Esophagus squamous epithelium (tissue), 5 donors: ENCODE data around the gene PCARE. TPM values are rescaled to one million over a fixed set of nuclear protein-coding genes. Genes with fewer than 3 reads are reported as not detected.

Experiments used
- DNase-seq: peaks from one replicate; lab custom pipeline; 2025; lab: John Stamatoyannopoulos, UW
- H3K27ac ChIP-seq, 4 donors: fragments of 200-600 bp; sonication (generic); one replicate each; pipeline ENCODE4 v1.5.1; 2016 to 2019; ENCODE audit warnings: mild to moderate bottlenecking in 1 of 4
- H3K27me3 ChIP-seq, 4 donors: fragments of 200-600 bp; sonication (generic); 1 replicate in 3 of 4; 2 replicates in 1 of 4; pipeline versions ENCODE4 v1.5.1 to v1.6.0; 2017 to 2021; ENCODE audit warnings: antibody characterized with exemption in 1 of 4
- H3K36me3 ChIP-seq, 3 donors: fragments of 200-600 bp; sonication (generic); one replicate each; pipeline ENCODE4 v1.5.1; 2016 to 2019
- H3K4me1 ChIP-seq, 3 donors: fragments of 200-600 bp; sonication (generic); one replicate each; pipeline ENCODE4 v1.5.1; 2017 to 2019
- H3K4me3 ChIP-seq, 4 donors: fragments of 200-600 bp; sonication (generic); 1 replicate in 3 of 4; 2 replicates in 1 of 4; pipeline ENCODE4 v1.5.1; 2016 to 2019; ENCODE audit warnings: mild to moderate bottlenecking in 2 of 4, moderate library complexity in 1 of 4
- H3K9me3 ChIP-seq, 3 donors: fragments of 200-600 bp; sonication (generic); one replicate each; pipeline ENCODE4 v1.5.1; 2016 to 2019
- POLR2A ChIP-seq, 4 donors: fragments of 450-650 bp; IDR thresholded peaks; one replicate each; pipeline ENCODE4 v1.6.1; 2017; ENCODE audit warnings: antibody characterized with exemption in 4 of 4, mild to moderate bottlenecking in 4 of 4, moderate library complexity in 3 of 4
- WGBS, 2 donors: methylation state at CpG; one replicate each; pipeline ENCODE4 v1.1.5; 2018; 5-methylcytosine and 5-hydroxymethylcytosine counted together
- intact Hi-C: fragments of 100-400 bp; cut with DNase I; formaldehyde crosslinking; loops from one replicate; pipeline ENCODE4 v1.15.0; 2022
- total RNA-seq, 4 donors: library from RNA; depleted of rRNA; stranded (reverse); fragments of >200 nt; gene quantifications; one replicate each; pipeline ENCODE4 v1.1.0, GENCODE V29; 2016
- TF ChIP-seq, protein P1 (sequence below), 6 experiments: fragments of 450-650 bp in 4 of 6; fragments of 200-600 bp in 2 of 6; sonication (generic) in 2 of 6; IDR thresholded peaks; one replicate each; pipeline ENCODE4 v1.5.1; 2016 to 2019; ENCODE audit warnings: antibody characterized with exemption in 6 of 6, mild to moderate bottlenecking in 4 of 6, moderate library complexity in 4 of 6
- donor health status: DM: yes; HTN: yes; CAD: no.

Gene PCARE
- total RNA-seq, 4 donors from 2014 or later, result 0.04 TPM; not detected in 3

DNA sequence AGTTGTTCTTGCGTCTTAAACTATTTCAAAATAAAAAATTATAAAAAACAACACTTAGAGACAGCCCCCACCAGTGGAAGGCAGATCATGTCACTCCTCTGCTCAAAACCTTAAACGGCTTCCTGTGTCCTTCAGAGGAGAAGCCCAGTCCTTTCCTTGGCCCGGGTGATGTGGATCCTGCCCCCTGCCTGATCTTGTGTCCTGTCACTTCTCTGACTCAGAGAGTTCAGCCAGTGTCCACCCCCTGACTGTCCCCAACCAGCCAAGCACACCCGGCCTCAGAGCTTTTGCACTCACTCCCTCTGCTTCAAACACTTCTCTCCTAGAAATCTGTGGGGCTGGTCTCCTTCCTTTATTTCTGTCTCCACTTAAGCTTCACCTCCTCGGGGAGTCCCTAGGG is 57.8 kb downstream of the PCARE start:
- WGBS, 2 donors, result 58 to 62% methylated on average over 5 of the region's 5 CpGs

DNA sequence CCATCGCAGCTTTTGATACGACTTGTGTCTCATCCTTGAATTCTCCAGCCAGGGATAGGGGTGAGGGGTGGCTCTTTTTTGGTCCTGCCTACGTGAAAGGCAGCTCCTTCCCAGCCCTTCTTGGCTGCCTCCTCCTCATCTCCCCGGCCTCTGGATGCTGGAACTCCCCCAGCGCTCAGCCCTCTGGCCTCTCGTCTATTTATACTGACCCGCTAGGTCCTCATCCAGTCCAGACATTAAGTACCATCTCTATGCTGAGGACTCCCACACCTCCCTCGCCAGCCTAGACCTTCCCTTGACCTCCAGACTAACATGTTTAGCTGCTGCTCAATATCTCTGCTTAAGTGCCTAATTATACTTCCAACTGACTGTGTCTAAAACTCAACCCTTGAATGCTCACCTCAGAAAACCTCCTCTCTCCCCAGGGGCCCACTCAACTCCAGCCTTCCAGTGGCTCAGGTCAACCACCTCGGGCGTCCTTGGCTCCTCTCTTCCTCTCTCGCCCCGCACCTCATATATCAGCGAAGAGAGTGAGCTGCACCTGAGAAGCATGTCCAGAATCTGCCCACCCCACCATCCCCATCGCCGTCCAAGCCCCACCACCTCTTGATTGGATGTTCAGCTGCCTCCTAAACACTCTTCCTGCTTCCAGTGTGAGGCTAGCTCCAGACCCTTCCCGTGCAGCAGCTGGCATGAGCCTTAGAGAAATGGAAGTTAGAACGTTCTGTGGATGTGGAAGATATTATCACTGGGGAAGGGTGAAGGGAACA is 58.4 kb downstream of the PCARE start:
- Histone ChIP-seq H3K4me1 (peaks cover 0 to 58% (median 20%) of the 10 kb centered on the region in 3 donors), H3K27me3 (no peaks in the 10 kb centered on the region), H3K9me3 (no peaks in the 10 kb centered on the region), H3K27ac (peak overlapping the region; percentile 18 to 79 (median 42)), H3K4me3 (no peak overlapping the region), H3K36me3 (no peaks in the 10 kb centered on the region)
- intact Hi-C loops, result no loop called here
- WGBS, 2 donors, result 75 to 78% methylated on average over 17 of the region's 17 CpGs
- TF ChIP-seq, protein P1, sequence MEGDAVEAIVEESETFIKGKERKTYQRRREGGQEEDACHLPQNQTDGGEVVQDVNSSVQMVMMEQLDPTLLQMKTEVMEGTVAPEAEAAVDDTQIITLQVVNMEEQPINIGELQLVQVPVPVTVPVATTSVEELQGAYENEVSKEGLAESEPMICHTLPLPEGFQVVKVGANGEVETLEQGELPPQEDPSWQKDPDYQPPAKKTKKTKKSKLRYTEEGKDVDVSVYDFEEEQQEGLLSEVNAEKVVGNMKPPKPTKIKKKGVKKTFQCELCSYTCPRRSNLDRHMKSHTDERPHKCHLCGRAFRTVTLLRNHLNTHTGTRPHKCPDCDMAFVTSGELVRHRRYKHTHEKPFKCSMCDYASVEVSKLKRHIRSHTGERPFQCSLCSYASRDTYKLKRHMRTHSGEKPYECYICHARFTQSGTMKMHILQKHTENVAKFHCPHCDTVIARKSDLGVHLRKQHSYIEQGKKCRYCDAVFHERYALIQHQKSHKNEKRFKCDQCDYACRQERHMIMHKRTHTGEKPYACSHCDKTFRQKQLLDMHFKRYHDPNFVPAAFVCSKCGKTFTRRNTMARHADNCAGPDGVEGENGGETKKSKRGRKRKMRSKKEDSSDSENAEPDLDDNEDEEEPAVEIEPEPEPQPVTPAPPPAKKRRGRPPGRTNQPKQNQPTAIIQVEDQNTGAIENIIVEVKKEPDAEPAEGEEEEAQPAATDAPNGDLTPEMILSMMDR (IDR thresholded peaks at IDR 0.05), result no peak
- no peak for TF ChIP-seq POLR2A (IDR thresholded peaks at IDR 0.05)
- no peak for DNase-seq

More for the DNA sequence above, 57.8 kb downstream of the PCARE start:
- peaks cover 0 to 52% (median 15%) of the 10 kb centered on the region in 3 donors for H3K4me1 ChIP-seq
- H3K4me3 ChIP-seq, result no peak overlapping the region
- DNase-seq, result no peak
- H3K27ac ChIP-seq, result peak overlapping the region in 2 of 4 donors; percentile 25 to 59
- H3K27me3 ChIP-seq, result no peaks in the 10 kb centered on the region
- no peak for TF ChIP-seq POLR2A (IDR thresholded peaks at IDR 0.05)
- TF ChIP-seq, protein P1 (IDR thresholded peaks at IDR 0.05), result no peak
- intact Hi-C loops, result no loop called here
- H3K9me3 ChIP-seq, result no peaks in the 10 kb centered on the region
- H3K36me3 ChIP-seq, result no peaks in the 10 kb centered on the region

DNA sequence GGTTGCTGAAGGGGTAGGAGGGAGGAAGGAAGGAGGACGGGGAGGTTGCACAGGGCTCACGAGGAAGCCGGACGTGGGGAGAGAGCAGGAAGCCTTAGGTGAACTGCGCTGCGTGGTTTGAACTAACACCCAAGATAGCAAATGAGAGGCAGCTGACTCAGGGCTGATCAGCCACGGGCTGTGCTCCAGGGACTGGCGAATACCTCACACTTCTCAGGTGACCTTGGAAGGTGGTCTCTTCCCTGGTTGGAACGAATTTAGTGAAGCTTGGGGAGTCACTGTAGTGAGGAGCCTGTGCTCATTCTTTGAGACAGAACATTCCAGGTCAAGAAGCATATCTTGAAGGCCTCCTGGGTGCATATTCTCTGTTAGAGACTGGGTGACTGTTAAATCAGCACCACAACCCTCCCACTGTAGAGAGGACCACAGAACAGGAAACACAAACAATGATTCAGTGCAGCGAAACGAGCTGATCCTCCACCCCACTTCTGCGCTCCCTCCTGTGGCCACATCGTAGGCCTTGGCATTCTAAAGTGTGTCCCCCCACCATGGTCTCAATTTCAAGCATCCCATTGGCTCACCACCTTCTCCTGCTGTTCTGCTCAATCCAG is 59.4 kb downstream of the PCARE start:
- Histone ChIP-seq H3K27ac (peak overlapping the region; percentile 18 to 79 (median 42)), H3K36me3 (no peaks in the 10 kb centered on the region), H3K9me3 (no peaks in the 10 kb centered on the region), H3K4me1 (peaks cover 0 to 66% (median 24%) of the 10 kb centered on the region in 3 donors), H3K27me3 (no peaks in the 10 kb centered on the region), H3K4me3 (peak overlapping the region in 1 of 4 donors; percentile 15)
- WGBS, 2 donors, result 53 to 69% methylated on average over 13 of the region's 13 CpGs
- intact Hi-C loops, result no loop called here
- no peak for DNase-seq
- TF ChIP-seq POLR2A (IDR thresholded peaks at IDR 0.05), result no peak
- TF ChIP-seq, protein P1 (IDR thresholded peaks at IDR 0.05), result peak in 1 of 6 experiments; percentile 7

DNA sequence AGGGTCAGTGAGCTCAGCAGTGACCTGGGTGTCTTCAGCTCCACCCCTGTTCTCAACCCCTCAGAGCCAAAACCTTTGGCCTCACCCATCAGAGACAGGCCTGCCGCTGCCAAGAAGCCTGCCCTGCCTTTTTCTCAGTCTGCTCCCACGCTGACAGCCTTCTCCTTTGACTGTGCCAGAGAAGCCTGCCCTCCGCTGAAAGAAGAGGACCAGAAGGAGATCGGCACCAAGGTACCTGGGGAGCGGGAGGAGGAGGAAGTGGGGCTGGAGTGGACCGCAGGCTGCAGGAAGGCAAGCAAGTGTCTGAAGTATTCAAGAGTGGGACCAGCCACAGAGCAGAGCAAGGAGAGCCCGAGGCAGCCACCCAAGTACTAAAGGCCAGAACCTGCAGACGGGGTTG is 60.0 kb downstream of the PCARE start:
- H3K4me3 ChIP-seq, result peak overlapping the region in 1 of 4 donors; percentile 15
- peaks cover 0 to 66% (median 24%) of the 10 kb centered on the region in 3 donors for H3K4me1 ChIP-seq
- no peak for DNase-seq
- 55 to 73% methylated on average over 4 to 7 of the region's 8 CpGs for WGBS, 2 donors
- no peak for TF ChIP-seq POLR2A (IDR thresholded peaks at IDR 0.05)
- TF ChIP-seq, protein P1 (IDR thresholded peaks at IDR 0.05), result no peak
- H3K36me3 ChIP-seq, result no peaks in the 10 kb centered on the region
- intact Hi-C loops, result no loop called here
- H3K27me3 ChIP-seq, result no peaks in the 10 kb centered on the region
- peak overlapping the region in 2 of 4 donors; percentile 59 to 79 for H3K27ac ChIP-seq
- H3K9me3 ChIP-seq, result no peaks in the 10 kb centered on the region
